ENCODE results near the gene FNTB.

The FNTB gene

DNA sequence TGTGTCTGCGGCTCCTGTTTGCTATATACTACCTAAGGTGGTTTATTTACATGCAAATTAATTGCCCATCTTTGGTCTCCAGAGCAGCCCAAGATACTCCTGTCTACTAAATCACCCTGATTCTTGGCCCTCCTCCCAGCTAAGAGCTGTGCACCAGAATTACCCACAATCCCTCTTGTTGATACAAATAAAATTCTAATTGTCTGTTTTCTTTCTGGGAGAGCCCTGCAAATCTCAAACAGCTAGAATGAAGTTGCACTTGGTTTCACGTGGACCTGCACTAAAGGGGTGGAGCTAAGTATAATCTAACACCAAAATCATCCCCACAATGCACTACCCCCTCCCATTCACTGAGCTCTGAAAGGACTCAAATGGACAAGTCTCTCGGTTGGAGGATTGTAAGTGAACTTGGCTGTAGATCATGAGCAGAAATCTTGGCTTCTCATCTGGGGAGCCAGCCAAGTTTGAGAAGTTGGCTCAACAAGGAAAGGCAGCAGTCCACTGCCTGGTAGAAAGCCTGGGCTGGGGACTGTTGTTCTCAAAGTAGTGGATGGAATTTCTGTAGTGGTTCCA is 109.0 kb downstream of the FNTB start:
- no peak for DNase-seq

DNA sequence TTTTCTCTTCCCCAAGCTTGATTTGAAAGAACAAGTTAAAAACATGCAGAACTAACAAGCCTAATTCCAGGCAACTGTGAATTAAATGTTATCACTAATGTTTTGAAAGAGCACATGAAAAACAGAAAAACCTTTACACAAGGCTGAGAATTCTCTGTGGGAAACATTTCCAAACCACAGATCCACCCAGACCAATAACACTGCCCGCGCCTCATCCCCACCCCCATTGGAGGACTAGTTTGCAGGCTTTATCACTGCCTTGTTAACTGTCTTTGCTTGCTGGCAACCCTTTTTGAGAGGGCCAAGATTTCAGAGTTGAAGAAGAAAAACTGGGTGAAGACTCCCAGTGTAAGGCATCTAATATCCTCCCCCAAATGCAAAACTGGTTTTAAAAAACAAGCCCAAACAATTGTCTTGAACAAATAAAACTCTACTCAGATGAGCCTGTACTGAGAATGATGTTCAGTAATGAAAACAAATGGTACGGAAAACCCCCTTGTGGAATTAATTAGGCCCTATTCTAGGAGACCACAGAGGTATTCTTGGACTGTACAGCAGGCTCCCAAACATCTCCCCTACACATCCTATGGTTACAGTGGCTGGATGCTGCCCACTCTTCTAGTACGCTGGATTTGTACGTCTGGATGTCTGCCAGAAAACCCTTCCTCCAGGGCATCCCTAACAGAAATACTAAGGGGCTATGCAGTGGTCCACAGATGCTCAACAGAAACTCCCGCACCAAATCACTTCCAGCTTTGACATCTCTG is 109.8 kb downstream of the FNTB start:
- DNase-seq: no peak

DNA sequence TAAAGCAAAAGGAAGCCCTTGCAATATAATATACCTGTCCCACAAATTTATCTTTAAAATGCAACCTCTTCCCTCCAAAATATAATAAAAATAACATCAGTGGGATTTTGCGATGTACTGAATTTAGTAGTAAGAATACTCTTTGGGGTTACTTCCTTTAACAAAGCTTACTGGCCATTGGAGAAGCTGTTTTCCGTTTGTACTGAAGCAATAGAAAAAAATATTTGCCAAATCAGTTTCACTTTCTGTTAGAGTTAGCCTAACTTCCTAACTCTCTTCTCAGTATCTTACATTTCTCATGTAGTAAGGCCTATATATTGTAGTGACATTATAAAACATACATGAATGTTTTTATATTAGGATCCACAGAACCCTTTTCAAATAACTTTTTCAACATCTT is 111.9 kb downstream of the FNTB start:
- no peak for DNase-seq

DNA sequence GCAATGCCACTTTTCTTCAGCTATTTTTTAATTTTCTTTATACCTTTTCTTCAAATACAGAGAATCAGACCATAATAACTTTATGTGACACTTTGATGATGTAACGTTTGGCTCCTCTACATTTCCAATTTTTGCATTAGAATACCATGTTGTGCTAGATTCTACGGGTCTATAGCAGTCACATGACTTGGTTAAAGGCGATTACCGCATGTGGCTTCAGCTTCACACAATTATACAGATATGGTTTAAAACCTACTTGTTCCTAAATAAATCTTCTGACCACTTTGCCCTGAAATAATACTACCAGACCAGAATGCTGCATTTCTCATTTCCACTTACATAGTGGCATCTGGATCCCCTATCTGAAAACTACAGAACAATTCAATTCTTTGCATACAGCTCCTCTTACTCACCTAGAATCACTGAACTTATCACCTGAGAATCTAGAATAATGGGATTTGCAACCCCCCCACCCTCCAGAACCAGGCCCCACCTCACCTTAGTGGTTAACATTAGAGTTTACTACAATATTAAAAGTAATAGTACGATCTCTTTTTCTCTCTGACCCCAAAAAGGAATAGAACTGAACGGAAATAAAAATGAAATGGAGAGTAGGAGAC is 114.3 kb downstream of the FNTB start:
- DNase-seq: no peak

DNA sequence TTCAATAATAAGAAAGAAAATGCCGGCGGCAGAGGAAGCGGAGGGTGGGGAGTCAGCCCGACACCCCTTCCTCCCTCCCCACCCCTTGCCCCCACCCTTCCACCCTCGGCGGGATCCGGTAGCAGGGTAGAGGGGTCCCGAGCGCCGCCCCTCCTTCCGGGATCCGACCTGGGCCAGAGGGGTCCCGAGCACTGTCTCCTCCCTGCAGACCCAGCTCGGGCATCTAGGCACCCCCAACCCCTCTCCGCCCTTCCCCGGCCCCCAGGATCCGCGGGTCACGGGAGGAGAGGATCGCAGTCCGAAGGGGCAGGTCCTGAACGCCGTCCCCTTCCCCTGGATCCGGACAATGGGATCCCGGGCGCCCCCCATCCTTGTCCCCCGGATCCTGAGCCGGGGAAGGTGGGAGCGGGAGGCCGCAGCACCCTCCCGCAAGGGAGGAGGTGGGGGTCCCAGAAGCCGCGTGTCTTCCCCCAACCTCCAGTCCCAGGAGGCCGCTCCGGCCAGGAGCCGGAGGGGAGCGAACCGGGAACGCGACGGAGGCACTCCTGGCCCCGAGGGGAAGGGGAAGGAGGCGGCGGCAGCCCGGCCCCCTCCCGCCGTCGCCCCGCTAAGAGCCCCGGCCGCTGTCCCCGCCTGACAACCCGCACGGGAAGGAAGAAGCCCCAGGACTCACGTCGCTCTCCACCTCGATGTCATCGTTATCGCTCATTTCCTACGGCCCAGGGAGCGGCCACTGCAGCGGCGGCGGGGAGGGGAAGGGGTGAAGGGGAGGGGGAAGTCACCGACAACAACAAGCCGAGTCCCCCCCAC is 115.1 kb downstream of the FNTB start:
- DNase-seq: no peak

DNA sequence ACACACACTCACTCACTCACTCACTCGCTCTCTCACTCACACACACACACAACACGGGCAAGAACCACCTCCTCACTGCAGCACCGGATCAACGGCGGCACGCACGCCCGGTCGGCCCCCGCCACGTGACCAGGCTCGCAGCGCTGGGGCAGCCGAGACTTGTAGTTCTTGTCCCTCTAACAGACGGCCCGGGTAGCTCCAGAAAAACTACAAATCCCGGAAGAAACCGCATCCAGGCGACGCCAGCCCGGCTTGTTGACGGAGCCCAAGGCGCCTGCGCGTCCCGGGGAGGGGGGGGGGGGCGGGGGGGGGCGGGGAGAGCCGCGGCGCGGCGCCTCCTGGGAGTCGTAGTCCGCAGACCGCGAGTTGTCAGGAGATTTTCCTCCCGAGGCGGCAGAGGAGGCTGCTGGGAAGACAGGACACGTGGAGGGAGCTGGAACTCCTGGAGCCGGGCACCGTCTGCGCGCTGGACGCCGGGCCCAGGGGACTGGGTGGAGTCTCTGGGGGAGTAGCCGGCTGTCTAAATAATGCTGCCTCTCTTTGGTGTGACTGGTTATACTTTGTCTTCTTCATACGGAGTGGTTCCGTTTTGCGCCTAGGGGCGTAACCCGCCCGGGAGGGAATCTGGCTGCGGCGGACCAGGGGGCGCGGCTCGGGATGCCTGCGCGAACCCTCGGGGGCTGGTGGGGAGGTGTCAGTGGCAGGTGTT is 115.9 kb downstream of the FNTB start, which contains the start of gene MAX:
Gene MAX, minus strand, starts transcription at position 77 of the 709 bp plus-strand sequence. CDS start 178 bp downstream, outside the sequence.
- peak; percentile 99 for DNase-seq

DNA sequence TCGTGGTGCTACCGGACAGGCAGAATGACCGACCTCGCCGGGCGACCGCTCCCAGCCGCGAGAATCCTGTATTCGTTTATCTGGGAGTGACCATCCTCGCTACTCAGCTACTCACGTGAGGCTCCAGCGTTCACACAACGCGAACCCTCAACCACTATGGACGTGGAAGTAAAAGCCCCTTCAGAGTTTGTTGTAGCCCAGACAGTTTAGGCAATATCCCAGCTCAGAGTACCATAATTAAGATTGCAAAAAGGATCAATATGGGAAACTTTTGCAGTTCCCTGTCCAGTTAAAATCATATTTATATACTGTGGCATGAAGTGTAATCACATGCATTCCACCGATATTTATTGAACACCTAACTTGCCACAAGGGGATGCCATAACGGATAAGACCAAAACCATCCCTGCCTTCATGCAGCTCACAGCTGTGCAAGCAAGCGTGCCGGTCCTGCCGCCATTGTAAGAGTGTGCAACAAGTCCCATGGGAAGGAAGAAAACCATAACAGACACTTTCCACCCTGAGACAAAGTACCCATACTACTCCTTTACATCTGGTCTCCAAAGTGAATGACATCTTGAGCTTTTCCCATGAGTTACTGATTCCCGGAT is 116.6 kb downstream of the FNTB start:
- peak; percentile 59 for DNase-seq

DNA sequence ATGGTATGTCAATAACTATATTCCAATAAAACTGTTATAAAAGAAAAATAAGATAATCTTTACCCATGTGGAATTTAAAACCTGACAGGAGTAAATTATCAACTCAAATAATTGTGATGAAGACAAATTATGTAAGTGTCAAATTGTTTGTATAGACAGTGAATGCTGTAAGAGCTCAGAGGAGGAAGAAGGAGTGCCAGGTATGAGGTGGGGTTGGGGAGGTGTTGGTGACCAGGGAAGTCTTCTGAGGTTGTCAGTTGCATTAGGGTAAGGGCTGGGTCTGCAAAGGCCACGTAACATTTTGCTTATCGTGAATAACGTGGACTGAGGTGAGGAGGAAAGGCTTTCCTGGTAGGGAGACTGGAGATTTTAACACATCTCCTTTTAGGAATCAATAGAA is 118.1 kb downstream of the FNTB start:
- DNase-seq: no peak

DNA sequence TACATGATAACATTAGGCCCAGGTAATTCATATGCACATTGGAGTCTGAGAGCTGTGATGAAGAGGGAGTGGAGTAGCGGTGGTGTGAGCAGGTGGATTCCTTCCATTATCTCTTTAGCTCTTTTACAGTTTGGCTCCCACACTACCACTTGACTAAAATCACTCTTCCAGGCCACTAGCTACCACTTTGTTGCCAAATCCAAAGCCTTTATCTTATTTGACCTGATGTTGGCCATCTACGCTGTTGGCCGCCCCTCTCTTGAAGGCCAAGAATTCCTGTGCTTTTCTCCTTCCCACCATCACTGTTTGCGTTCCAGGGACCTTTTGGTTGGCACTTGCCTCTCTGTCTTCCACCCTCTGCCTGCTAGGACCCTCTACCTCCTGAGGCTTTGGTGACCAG is 119.6 kb downstream of the FNTB start:
- DNase-seq: no peak

GRCh38 chr14:65106736-65107135 is 120.0 kb downstream of the FNTB start:
- no peak for DNase-seq

- no peak for DNase-seq
These were observed 120.5 kb downstream of the FNTB start for GRCh38 chr14:65107200-65107599.

DNA sequence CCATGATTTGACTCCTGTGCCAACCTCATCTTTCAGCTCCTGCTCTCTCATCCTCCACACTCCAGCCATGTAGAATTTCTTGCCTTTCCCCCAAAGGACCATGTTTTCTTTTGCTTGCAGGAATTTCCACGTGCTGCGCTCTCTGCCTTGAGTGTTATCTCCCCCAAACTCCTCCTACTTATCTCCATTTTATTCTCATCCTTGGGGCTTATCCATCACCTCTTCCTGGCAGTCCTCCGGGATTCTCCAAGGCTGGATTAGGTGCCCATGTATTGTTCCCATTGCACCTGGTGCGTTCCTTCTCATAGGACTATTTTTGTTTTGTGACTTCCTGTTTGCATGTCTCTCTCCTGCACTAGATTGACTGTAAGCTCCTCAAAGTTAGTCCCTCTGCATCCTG is 122.7 kb downstream of the FNTB start:
- no peak for DNase-seq

GRCh38 chr14:65110525-65110924 is 123.8 kb downstream of the FNTB start:
- DNase-seq: no peak
